K562 (cell line): ENCODE data around the gene CCR5AS.

Experiments used
- ARID3B ChIP-seq: fragments of 250-450 bp; sonication (Bioruptor Pico); IDR thresholded peaks from 2 replicates; pipeline ENCODE4 v1.4.0; 2020; ENCODE audit warnings: borderline replicate concordance
- ETS2 ChIP-seq: IDR thresholded peaks from 2 replicates; pipeline ENCODE4 v1.6.1; 2016; ENCODE audit warnings: borderline replicate concordance, missing genetic modification characterization, mild to moderate bottlenecking, moderate library complexity, missing compliant biosample characterization; ENCODE audit not compliant: poor library complexity, severe bottlenecking
- FOXK2 ChIP-seq, 2 experiments: fragments of 450-650 bp; IDR thresholded peaks in 1 of 2; conservative IDR thresholded peaks in 1 of 2; 2 replicates each; pipeline ENCODE4 v1.6.1; 2016; ENCODE audit warnings: low read depth in 2 of 2, mild to moderate bottlenecking in 1 of 2
- L3MBTL2 ChIP-seq: fragments of 450-650 bp; IDR thresholded peaks from 2 replicates; pipeline ENCODE4 v1.6.1; 2016; ENCODE audit warnings: mild to moderate bottlenecking, moderate library complexity
- POLR2A ChIP-seq: fragments of 450-650 bp; conservative IDR thresholded peaks from 2 replicates; pipeline ENCODE4 v1.6.1; 2016
- RAD21 ChIP-seq, 2 experiments: fragments of 250-450 bp in 1 of 2; fragments of 450-650 bp in 1 of 2; sonication (Bioruptor Pico) in 1 of 2; formaldehyde crosslinking in 1 of 2; IDR thresholded peaks in 1 of 2; conservative IDR thresholded peaks in 1 of 2; 2 replicates each; pipeline versions ENCODE4 v1.4.0 to v1.8.0; 2020 to 2022; ENCODE audit warnings: mild to moderate bottlenecking in 2 of 2, moderate library complexity in 1 of 2
- SREBF2 ChIP-seq: sonication (generic); formaldehyde crosslinking; IDR thresholded peaks from 2 replicates; pipeline ENCODE4 v1.4.0; 2020; ENCODE audit warnings: mild to moderate bottlenecking, missing genetic modification reagents
- TGIF2 ChIP-seq: sonication (generic); formaldehyde crosslinking; IDR thresholded peaks from 2 replicates; pipeline ENCODE4 v1.8.1; 2022; ENCODE audit warnings: mild to moderate bottlenecking, missing genetic modification reagents, moderate library complexity
- ZBTB33 ChIP-seq: sonication (generic); formaldehyde crosslinking; IDR thresholded peaks from 2 replicates; pipeline ENCODE4 v1.8.1; 2023; ENCODE audit warnings: mild to moderate bottlenecking, missing genetic modification reagents
- TF ChIP-seq, protein P1 (sequence below), 3 experiments: IDR thresholded peaks in 2 of 3; conservative IDR thresholded peaks in 1 of 3; 2 replicates each; pipeline ENCODE4 v1.5.1; 2011 to 2012; ENCODE audit warnings: low read length in 3 of 3, mild to moderate bottlenecking in 3 of 3, control low read depth in 2 of 3, improper control_type of control experiment in 1 of 3, inconsistent platforms in 1 of 3, low read depth in 1 of 3, mixed read lengths in 1 of 3, moderate library complexity in 1 of 3; ENCODE audit not compliant: insufficient read depth in 2 of 3
- TF ChIP-seq, protein P2 (sequence below), 2 experiments: fragments of 450-650 bp; formaldehyde crosslinking in 1 of 2; IDR thresholded peaks; 2 replicates each; pipeline versions ENCODE4 v1.4.0 to v1.6.1; 2014 to 2020; ENCODE audit warnings: mild to moderate bottlenecking in 2 of 2, borderline replicate concordance in 1 of 2, low read depth in 1 of 2

- TF ChIP-seq, protein P1, sequence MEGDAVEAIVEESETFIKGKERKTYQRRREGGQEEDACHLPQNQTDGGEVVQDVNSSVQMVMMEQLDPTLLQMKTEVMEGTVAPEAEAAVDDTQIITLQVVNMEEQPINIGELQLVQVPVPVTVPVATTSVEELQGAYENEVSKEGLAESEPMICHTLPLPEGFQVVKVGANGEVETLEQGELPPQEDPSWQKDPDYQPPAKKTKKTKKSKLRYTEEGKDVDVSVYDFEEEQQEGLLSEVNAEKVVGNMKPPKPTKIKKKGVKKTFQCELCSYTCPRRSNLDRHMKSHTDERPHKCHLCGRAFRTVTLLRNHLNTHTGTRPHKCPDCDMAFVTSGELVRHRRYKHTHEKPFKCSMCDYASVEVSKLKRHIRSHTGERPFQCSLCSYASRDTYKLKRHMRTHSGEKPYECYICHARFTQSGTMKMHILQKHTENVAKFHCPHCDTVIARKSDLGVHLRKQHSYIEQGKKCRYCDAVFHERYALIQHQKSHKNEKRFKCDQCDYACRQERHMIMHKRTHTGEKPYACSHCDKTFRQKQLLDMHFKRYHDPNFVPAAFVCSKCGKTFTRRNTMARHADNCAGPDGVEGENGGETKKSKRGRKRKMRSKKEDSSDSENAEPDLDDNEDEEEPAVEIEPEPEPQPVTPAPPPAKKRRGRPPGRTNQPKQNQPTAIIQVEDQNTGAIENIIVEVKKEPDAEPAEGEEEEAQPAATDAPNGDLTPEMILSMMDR (IDR thresholded peaks at IDR 0.05 in 2 of 3, conservative IDR thresholded peaks at IDR 0.05 in 1 of 3; ENCODE audit: insufficient read depth in 2 of 3, low read depth in 1 of 3, low read length in 3 of 3): peak; percentile 39 to 72 (median 51)
- TF ChIP-seq ZBTB33 (CRISPR knock-in tag) (no peak), FOXK2 (conservative IDR thresholded peaks at IDR 0.05 in 1 of 2, IDR thresholded peaks at IDR 0.05 in 1 of 2; ENCODE audit: low read depth in 2 of 2) (no peak), ARID3B (CRISPR knock-in tag) (no peak), RAD21 (CRISPR knock-in tag; conservative IDR thresholded peaks at IDR 0.05 in 1 of 2, IDR thresholded peaks at IDR 0.05 in 1 of 2) (peak; percentile 74 to 88), ETS2 (tag) (no peak), TGIF2 (no peak), L3MBTL2 (no peak), SREBF2 (no peak), POLR2A (no peak)
- TF ChIP-seq, protein P2, sequence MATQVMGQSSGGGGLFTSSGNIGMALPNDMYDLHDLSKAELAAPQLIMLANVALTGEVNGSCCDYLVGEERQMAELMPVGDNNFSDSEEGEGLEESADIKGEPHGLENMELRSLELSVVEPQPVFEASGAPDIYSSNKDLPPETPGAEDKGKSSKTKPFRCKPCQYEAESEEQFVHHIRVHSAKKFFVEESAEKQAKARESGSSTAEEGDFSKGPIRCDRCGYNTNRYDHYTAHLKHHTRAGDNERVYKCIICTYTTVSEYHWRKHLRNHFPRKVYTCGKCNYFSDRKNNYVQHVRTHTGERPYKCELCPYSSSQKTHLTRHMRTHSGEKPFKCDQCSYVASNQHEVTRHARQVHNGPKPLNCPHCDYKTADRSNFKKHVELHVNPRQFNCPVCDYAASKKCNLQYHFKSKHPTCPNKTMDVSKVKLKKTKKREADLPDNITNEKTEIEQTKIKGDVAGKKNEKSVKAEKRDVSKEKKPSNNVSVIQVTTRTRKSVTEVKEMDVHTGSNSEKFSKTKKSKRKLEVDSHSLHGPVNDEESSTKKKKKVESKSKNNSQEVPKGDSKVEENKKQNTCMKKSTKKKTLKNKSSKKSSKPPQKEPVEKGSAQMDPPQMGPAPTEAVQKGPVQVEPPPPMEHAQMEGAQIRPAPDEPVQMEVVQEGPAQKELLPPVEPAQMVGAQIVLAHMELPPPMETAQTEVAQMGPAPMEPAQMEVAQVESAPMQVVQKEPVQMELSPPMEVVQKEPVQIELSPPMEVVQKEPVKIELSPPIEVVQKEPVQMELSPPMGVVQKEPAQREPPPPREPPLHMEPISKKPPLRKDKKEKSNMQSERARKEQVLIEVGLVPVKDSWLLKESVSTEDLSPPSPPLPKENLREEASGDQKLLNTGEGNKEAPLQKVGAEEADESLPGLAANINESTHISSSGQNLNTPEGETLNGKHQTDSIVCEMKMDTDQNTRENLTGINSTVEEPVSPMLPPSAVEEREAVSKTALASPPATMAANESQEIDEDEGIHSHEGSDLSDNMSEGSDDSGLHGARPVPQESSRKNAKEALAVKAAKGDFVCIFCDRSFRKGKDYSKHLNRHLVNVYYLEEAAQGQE (IDR thresholded peaks at IDR 0.05; ENCODE audit: borderline replicate concordance): no peak; the same call in 1 of the 2 replicates
- TF ChIP-seq, protein P2 (CRISPR knock-in tag; IDR thresholded peaks at IDR 0.05; ENCODE audit: low read depth): no peak
Observed at GRCh38 chr3:46427916-46428833, 21.3 kb upstream of the CCR5AS start.
